Immature natural killer cell (primary cell): ENCODE measurements around the gene PROZ. TPM values are rescaled to one million over a fixed set of nuclear protein-coding genes. Genes with fewer than 3 reads are reported as not detected.

ENCODE experiments used
- DNase-seq, 3 donors: peaks; one replicate each; pipeline ENCODE4 v3.0.0; 2022; ENCODE audit warnings: mixed read lengths in 1 of 3
- H3K27ac Mint-ChIP-seq, 6 donors: one replicate each; pipeline ENCODE4 v1.8.0; 2020; ENCODE audit warnings: mixed read lengths in 6 of 6, mild to moderate bottlenecking in 5 of 6, inconsistent platforms in 4 of 6, moderate library complexity in 3 of 6
- H3K27me3 Mint-ChIP-seq, 3 donors: one replicate each; pipeline ENCODE4 v1.8.0; 2020 to 2021; ENCODE audit warnings: low read depth in 3 of 3, mild to moderate bottlenecking in 3 of 3, mixed read lengths in 3 of 3, moderate library complexity in 3 of 3, inconsistent platforms in 1 of 3
- H3K36me3 Mint-ChIP-seq, 3 donors: one replicate each; pipeline ENCODE4 v1.8.0; 2020; ENCODE audit warnings: mixed read lengths in 3 of 3, inconsistent platforms in 2 of 3, mild to moderate bottlenecking in 2 of 3
- H3K4me1 Mint-ChIP-seq, 2 donors: one replicate each; pipeline ENCODE4 v1.8.0; 2020; ENCODE audit warnings: inconsistent platforms in 2 of 2, mild to moderate bottlenecking in 2 of 2, mixed read lengths in 2 of 2, moderate library complexity in 1 of 2
- H3K4me3 Mint-ChIP-seq, 5 donors: one replicate each; pipeline ENCODE4 v1.8.0; 2020; ENCODE audit warnings: mild to moderate bottlenecking in 5 of 5, mixed read lengths in 5 of 5, inconsistent platforms in 3 of 5, moderate library complexity in 3 of 5
- H3K9me3 Mint-ChIP-seq, 6 donors: one replicate each; pipeline ENCODE4 v1.8.0; 2020; ENCODE audit warnings: mild to moderate bottlenecking in 6 of 6, mixed read lengths in 6 of 6, inconsistent platforms in 4 of 6, moderate library complexity in 3 of 6
- polyA plus RNA-seq, 3 donors: library from polyadenylated mRNA; unstranded; fragments of 300-500 nt; fragmentation: Illumina TruSeq; gene quantifications; one replicate each; pipeline ENCODE4 v1.2.3, GENCODE V29; 2021

PROZ gene
- polyA plus RNA-seq, 3 donors from 2014 or later, result not detected

DNA sequence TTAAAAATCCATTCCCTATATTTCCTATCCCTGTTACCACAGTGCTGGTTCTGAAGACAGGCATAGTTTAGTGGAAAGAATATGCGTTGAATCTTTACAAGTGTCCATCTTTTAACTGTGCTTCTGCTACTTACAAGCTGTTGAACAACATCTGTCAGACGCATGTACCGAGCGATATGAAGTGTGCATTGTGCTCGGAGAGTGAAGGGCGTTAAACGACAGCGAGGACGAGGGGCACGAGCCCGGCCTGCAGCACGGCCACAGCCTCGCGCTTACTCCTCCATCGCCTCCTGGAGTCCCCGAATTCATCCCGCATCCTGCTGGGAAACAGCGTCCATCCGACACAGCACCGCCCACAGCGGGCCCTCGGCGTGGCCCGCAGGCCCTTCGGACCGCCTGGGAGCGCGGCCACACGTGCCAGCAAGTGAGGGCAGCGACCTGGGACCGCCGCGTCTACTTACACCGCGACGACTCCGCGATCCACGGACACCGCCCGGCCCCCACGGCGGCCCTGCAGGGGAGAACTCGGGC, 49.5 kb downstream of the PROZ start:
- Mint-ChIP-seq H3K4me1 (peaks cover 47 to 58% of the 10 kb centered on the region in 2 donors), H3K4me3 (peak overlapping the region; percentile 79 to 91 (median 86)), H3K36me3 (peaks cover 6 to 7% (median 7%) of the 10 kb centered on the region in 3 donors), H3K27me3 (peaks cover 0 to 12% (median 0%) of the 10 kb centered on the region in 3 donors), H3K27ac (peak overlapping the region; percentile 83 to 91 (median 90)), H3K9me3 (no peaks in the 10 kb centered on the region)
- no peak for DNase-seq

- H3K27ac Mint-ChIP-seq, result peak within 1 kb of the TSS; percentile 83 to 91 (median 90)
- H3K27me3 Mint-ChIP-seq, result peaks cover 0 to 12% (median 0%) of the 10 kb centered on the region in 3 donors
- no peaks in the 10 kb centered on the region for H3K9me3 Mint-ChIP-seq
- H3K36me3 Mint-ChIP-seq, result peaks cover 6 to 7% (median 7%) of the 10 kb centered on the region in 3 donors
- peak within 1 kb of the TSS; percentile 79 to 91 (median 86) for H3K4me3 Mint-ChIP-seq
- peaks cover 40 to 51% of the 10 kb centered on the region in 2 donors for H3K4me1 Mint-ChIP-seq
- peak; percentile 89 to 90 (median 90) for DNase-seq
Observed at GRCh38 chr13:113208421-113209335, 50.2 kb downstream of the PROZ start, which contains the start of gene PCID2. Gene PCID2 (minus strand): TSS chr13:113208669. CDS start chr13:113208634, 35 bp downstream.

GRCh38 chr13:113209336-113209758, 50.9 kb downstream of the PROZ start, which contains the start of gene CUL4A:
Gene CUL4A (plus strand): TSS chr13:113209613. CDS start chr13:113209628, 15 bp downstream.
- peaks cover 0 to 12% (median 0%) of the 10 kb centered on the region in 3 donors for H3K27me3 Mint-ChIP-seq
- H3K27ac Mint-ChIP-seq, result peak within 1 kb of the TSS; percentile 72 to 90 (median 84)
- H3K4me3 Mint-ChIP-seq, result peak within 1 kb of the TSS; percentile 80 to 91 (median 85)
- H3K4me1 Mint-ChIP-seq, result peaks cover 35 to 50% of the 10 kb centered on the region in 2 donors
- peak; percentile 55 to 66 (median 61) for DNase-seq
- H3K9me3 Mint-ChIP-seq, result no peaks in the 10 kb centered on the region
- peaks cover 6 to 7% (median 7%) of the 10 kb centered on the region in 3 donors for H3K36me3 Mint-ChIP-seq

GRCh38 chr13:113209759-113210421, 51.4 kb downstream of the PROZ start:
- peak overlapping the region; percentile 80 to 89 (median 82) for H3K4me3 Mint-ChIP-seq
- peaks cover 34 to 48% of the 10 kb centered on the region in 2 donors for H3K4me1 Mint-ChIP-seq
- peak overlapping the region; percentile 72 to 89 (median 84) for H3K27ac Mint-ChIP-seq
- DNase-seq, result peak; percentile 71 to 72 (median 72)
- H3K27me3 Mint-ChIP-seq, result peaks cover 0 to 11% (median 0%) of the 10 kb centered on the region in 3 donors
- peaks cover 6 to 7% (median 7%) of the 10 kb centered on the region in 3 donors for H3K36me3 Mint-ChIP-seq
- no peaks in the 10 kb centered on the region for H3K9me3 Mint-ChIP-seq

GRCh38 chr13:113210833-113211232, 52.4 kb downstream of the PROZ start:
- no peak for DNase-seq
- Mint-ChIP-seq H3K27me3 (peaks cover 0 to 9% (median 0%) of the 10 kb centered on the region in 3 donors), H3K4me3 (peak overlapping the region; percentile 67 to 89 (median 80)), H3K27ac (peak overlapping the region in 5 of 6 donors; percentile 34 to 88 (median 76)), H3K4me1 (peaks cover 24 to 38% of the 10 kb centered on the region in 2 donors), H3K36me3 (peaks cover 6 to 7% (median 7%) of the 10 kb centered on the region in 3 donors), H3K9me3 (no peaks in the 10 kb centered on the region)

DNA sequence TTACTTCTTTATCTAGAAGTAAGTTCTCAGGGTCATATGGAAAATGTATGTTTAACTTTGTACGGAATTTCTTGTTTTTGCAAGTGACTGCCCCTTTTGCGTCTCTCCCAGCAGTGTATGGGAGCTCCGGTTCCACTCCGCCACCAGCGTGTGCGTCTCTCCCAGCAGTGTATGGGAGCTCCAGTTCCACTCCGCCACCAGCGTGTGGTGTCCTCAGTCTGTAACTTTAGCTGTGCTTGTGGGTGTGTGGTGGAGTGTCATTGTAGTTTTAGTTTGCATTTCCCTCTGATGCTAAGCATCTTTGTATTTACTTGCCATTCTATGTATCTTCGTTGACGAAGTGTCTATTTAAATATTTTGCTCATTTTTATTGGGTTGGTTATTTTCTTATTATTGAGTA, 53.3 kb downstream of the PROZ start:
- Mint-ChIP-seq H3K27ac (peak overlapping the region; percentile 25 to 82 (median 36)), H3K27me3 (peaks cover 0 to 9% (median 0%) of the 10 kb centered on the region in 3 donors), H3K36me3 (peaks cover 6 to 7% (median 7%) of the 10 kb centered on the region in 3 donors), H3K4me3 (peak overlapping the region; percentile 43 to 89 (median 63)), H3K4me1 (peaks cover 16 to 29% of the 10 kb centered on the region in 2 donors), H3K9me3 (no peaks in the 10 kb centered on the region)
- no peak for DNase-seq

DNA sequence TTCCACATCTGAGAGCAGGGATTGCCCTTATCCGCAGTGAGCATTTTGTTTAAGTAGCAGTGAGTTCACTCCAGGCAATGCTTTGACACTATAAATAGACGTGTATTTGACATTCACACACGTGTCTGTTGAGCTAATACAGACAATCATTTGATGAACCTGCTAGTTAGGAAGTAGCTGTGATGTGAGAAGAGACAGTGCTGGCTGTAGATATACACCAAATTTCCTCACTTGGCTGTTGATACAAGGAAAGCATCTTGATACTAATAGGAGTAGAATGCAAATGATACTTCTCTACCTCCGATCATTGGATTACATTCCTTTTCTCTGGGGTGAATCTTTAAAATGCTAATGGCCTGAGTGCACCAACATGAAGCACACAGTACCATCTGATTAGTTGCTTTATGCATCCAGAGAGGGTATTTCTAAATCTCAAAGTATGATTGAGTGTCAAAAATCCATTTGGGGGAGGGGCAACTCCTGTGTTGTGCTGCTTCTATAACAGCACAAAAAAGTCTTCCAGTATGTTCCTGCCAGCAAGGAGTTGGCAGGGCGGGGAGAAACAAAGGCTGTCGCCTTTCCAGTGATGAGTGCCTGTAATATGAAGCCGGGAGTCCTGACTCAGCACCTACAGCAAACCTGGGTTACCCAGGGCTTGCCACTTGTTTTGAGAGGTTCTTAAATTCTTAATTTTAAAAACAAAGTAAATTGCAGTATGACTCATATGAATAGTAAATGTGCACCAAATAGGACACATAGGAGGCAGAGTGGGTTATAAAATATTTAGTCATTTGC, 58.0 kb downstream of the PROZ start:
- H3K36me3 Mint-ChIP-seq, result peaks cover 7 to 20% (median 10%) of the 10 kb centered on the region in 3 donors
- peak overlapping the region in 1 of 6 donors; percentile 22 for H3K27ac Mint-ChIP-seq
- peaks cover 23 to 31% of the 10 kb centered on the region in 2 donors for H3K4me1 Mint-ChIP-seq
- H3K4me3 Mint-ChIP-seq, result no peak overlapping the region
- no peak for DNase-seq
- no peaks in the 10 kb centered on the region for H3K9me3 Mint-ChIP-seq
- H3K27me3 Mint-ChIP-seq, result no peaks in the 10 kb centered on the region

DNA sequence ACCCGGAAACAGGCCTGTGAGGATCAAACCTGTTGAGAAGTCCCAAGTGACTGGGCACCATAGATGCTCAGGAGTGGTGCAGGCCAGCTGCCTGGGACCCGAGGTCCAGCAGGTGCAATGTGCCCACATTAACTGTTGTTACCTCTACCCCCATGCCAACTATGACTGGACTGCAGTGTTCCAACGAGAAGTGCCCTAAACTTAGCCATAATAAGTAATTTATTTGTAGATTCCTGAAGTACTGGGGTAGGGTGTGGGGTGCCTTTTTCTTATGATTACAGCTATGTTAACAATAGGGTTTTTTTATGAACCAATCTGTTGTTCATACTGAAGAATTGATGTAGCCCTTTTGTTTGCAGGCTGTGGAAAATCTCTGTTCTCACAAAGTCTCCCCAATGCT, 60.1 kb downstream of the PROZ start:
- H3K27me3 Mint-ChIP-seq, result peaks cover 0 to 4% (median 2%) of the 10 kb centered on the region in 3 donors
- H3K36me3 Mint-ChIP-seq, result peaks cover 10 to 21% (median 11%) of the 10 kb centered on the region in 3 donors
- H3K27ac Mint-ChIP-seq, result peak overlapping the region in 1 of 6 donors; percentile 31
- H3K4me1 Mint-ChIP-seq, result peaks cover 36 to 50% of the 10 kb centered on the region in 2 donors
- peaks cover 0 to 2% (median 0%) of the 10 kb centered on the region in 6 donors for H3K9me3 Mint-ChIP-seq
- DNase-seq, result no peak
- no peak overlapping the region for H3K4me3 Mint-ChIP-seq

- H3K27ac Mint-ChIP-seq, result peak overlapping the region in 1 of 6 donors; percentile 3
Observed at GRCh38 chr13:113219256-113219940, 61.0 kb downstream of the PROZ start.

DNA sequence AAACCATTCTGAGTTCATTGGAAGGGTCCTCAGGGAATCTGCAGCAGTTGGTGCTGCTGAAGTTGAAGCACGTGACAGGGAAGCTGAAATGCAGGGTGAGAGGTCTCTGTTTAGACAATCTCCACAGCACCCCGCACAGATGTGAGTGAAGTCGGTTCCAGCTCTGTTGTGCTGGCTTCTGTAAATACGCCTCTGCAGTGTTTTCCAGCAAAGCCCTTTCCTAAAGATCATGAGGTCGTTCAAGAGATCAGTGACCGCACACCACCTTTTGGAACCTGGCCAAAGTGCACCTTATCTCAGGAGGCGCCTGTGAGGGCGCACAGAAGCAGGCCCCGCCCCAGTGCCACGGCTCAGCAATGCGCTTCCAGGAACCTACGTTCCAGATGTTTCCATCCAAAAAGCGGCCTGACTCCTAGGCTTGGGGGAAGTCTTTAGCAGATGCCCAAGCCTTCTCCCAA, 61.7 kb downstream of the PROZ start:
- Mint-ChIP-seq H3K27ac (peak overlapping the region in 1 of 6 donors; percentile 3), H3K4me1 (peaks cover 37 to 50% of the 10 kb centered on the region in 2 donors), H3K36me3 (peaks cover 11 to 29% (median 18%) of the 10 kb centered on the region in 3 donors), H3K4me3 (no peak overlapping the region), H3K9me3 (peaks cover 0 to 2% (median 0%) of the 10 kb centered on the region in 6 donors), H3K27me3 (peaks cover 0 to 4% (median 2%) of the 10 kb centered on the region in 3 donors)
- DNase-seq, result no peak

More at GRCh38 chr13:113219256-113219940, 61.0 kb downstream of the PROZ start:
- H3K27me3 Mint-ChIP-seq, result peaks cover 0 to 4% (median 2%) of the 10 kb centered on the region in 3 donors
- H3K4me3 Mint-ChIP-seq, result no peak overlapping the region
- peaks cover 0 to 2% (median 0%) of the 10 kb centered on the region in 6 donors for H3K9me3 Mint-ChIP-seq
- H3K36me3 Mint-ChIP-seq, result peaks cover 10 to 26% (median 11%) of the 10 kb centered on the region in 3 donors
- H3K4me1 Mint-ChIP-seq, result peaks cover 36 to 50% of the 10 kb centered on the region in 2 donors
- no peak for DNase-seq

- Mint-ChIP-seq H3K4me3 (no peak overlapping the region), H3K9me3 (peaks cover 0 to 2% (median 0%) of the 10 kb centered on the region in 6 donors), H3K27ac (peak overlapping the region in 1 of 6 donors; percentile 0), H3K27me3 (peaks cover 0 to 4% (median 2%) of the 10 kb centered on the region in 3 donors), H3K36me3 (peaks cover 11 to 32% (median 18%) of the 10 kb centered on the region in 3 donors), H3K4me1 (peaks cover 37 to 50% of the 10 kb centered on the region in 2 donors)
- peak in 1 of 3 donors; percentile 18 for DNase-seq
Observed at GRCh38 chr13:113220877-113221276, 62.4 kb downstream of the PROZ start.
